ENCODE results near the gene GUCY1A2.

DNA sequence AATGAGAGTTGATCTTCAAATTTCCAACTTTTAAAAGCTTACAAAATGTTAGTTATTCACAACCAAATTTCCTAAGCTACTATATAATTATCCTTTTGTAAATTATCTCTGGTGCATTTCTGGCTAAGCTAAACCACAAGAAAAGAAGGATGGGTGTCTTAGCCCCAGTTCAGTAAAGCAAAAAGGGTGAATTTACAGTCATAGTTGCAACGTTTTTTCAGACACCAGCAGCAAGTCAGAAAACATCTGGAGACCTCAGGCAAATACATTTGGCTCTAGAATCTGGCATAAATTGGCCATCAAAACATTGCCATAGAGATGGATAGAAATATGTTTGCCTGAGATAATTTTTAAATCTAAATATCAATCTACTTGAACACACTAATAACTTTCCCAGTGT is 257.0 kb downstream of the GUCY1A2 start:
- TF ChIP-seq CTCF (IDR thresholded peaks at IDR 0.05) (no peak), ZFX (IDR thresholded peaks at IDR 0.05; ENCODE audit: borderline replicate concordance) (no peak)

Measured in 22Rv1 (cell line).